ENCODE data around the gene RASIP1. TPM values are rescaled to one million over a fixed set of nuclear protein-coding genes. Genes with fewer than 3 reads are reported as not detected.
"Not testable (repeated sequence)": the region's sequence is repeated elsewhere in the genome, so short reads cannot be mapped to it uniquely, and the experiment has no call there.

Gene RASIP1
- total and polyA plus RNA-seq, 7 donors = 3.9 to 9.7 (median 7.0) TPM

- Histone ChIP-seq H3K4me3 (no peak overlapping the region), H3K36me3 (ENCODE audit: insufficient read depth in 1 of 2, low read depth in 1 of 2) (no peaks in the 10 kb centered on the region), H3K27me3 (ENCODE audit: insufficient read depth in 3 of 3, low read length in 2 of 3) (no peaks in the 10 kb centered on the region), H3K27ac (peak overlapping the region; percentile 88), H3K4me1 (peaks cover 39% of the 10 kb centered on the region), H3K9me3 (no peaks in the 10 kb centered on the region)
- ATAC-seq = peak; percentile 77 to 87 (median 82)
- 19 to 20% (median 19%) methylated on average over 13 of the region's 13 CpGs for WGBS, 3 donors
- intact Hi-C loops (cut with DNase I) = no loop called here
- TF ChIP-seq CTCF (IDR thresholded peaks at IDR 0.05) = no peak
- DNase-seq = peak; percentile 73 to 87
These were observed 32.1 kb upstream of the RASIP1 start for GRCh38 chr19:48772503-48772953.

- no peak for ATAC-seq
- DNase-seq = no peak
- Histone ChIP-seq H3K36me3 (ENCODE audit: insufficient read depth in 1 of 2, low read depth in 1 of 2) (no peaks in the 10 kb centered on the region), H3K27ac (peak overlapping the region; percentile 88), H3K4me1 (peaks cover 40% of the 10 kb centered on the region), H3K9me3 (no peaks in the 10 kb centered on the region), H3K27me3 (ENCODE audit: insufficient read depth in 3 of 3, low read length in 2 of 3) (no peaks in the 10 kb centered on the region), H3K4me3 (no peak overlapping the region)
- WGBS, 3 donors = 64 to 69% (median 65%) methylated on average over 20 of the region's 20 CpGs
- no peak for TF ChIP-seq CTCF (IDR thresholded peaks at IDR 0.05)
- intact Hi-C loops (cut with DNase I) = no loop called here
These were observed 30.5 kb upstream of the RASIP1 start for GRCh38 chr19:48770734-48771472.

- Histone ChIP-seq H3K27ac (peak overlapping the region; percentile 88), H3K36me3 (ENCODE audit: insufficient read depth in 1 of 2, low read depth in 1 of 2) (no peaks in the 10 kb centered on the region), H3K4me1 (peaks cover 42% of the 10 kb centered on the region), H3K9me3 (no peaks in the 10 kb centered on the region), H3K4me3 (no peak overlapping the region), H3K27me3 (ENCODE audit: insufficient read depth in 3 of 3, low read length in 2 of 3) (no peaks in the 10 kb centered on the region)
- intact Hi-C loops (cut with DNase I) = no loop called here
- no peak for TF ChIP-seq CTCF (IDR thresholded peaks at IDR 0.05)
- DNase-seq (no peak), ATAC-seq (no peak)
- 68 to 74% (median 70%) methylated on average over 7 of the region's 7 CpGs for WGBS, 3 donors
These were observed 29.9 kb upstream of the RASIP1 start for GRCh38 chr19:48770266-48770665.

- Histone ChIP-seq H3K9me3 (no peaks in the 10 kb centered on the region), H3K27me3 (ENCODE audit: insufficient read depth in 3 of 3, low read length in 2 of 3) (no peaks in the 10 kb centered on the region), H3K27ac (peak overlapping the region; percentile 88), H3K36me3 (ENCODE audit: insufficient read depth in 1 of 2, low read depth in 1 of 2) (no peaks in the 10 kb centered on the region), H3K4me3 (no peak overlapping the region), H3K4me1 (peaks cover 42% of the 10 kb centered on the region)
- WGBS, 3 donors = 30 to 42% (median 31%) methylated on average over 11 of the region's 11 CpGs
- TF ChIP-seq CTCF (IDR thresholded peaks at IDR 0.05) = no peak
- peak in 1 of 2 donors; percentile 83 for DNase-seq
- intact Hi-C loops (cut with DNase I) = no loop called here
- ATAC-seq = peak; percentile 37 to 62 (median 52)
These were observed 28.7 kb upstream of the RASIP1 start for GRCh38 chr19:48768994-48769713.

GRCh38 chr19:48768171-48768753, 27.9 kb upstream of the RASIP1 start:
- H3K27me3 ChIP-seq (ENCODE audit: insufficient read depth in 3 of 3, low read length in 2 of 3); H3K36me3 ChIP-seq (ENCODE audit: insufficient read depth in 1 of 2, low read depth in 1 of 2); H3K4me3 ChIP-seq; H3K9me3 ChIP-seq; DNase-seq; ATAC-seq; intact Hi-C loops (cut with DNase I): not testable (repeated sequence)
- Histone ChIP-seq H3K27ac (peak overlapping the region; percentile 88), H3K4me1 (peaks cover 40% of the 10 kb centered on the region)
- WGBS, 3 donors = 38 to 49% (median 42%) methylated on average over 6 of the region's 6 CpGs

- 22 to 48% (median 26%) methylated on average over 4 to 5 of the region's 5 CpGs for WGBS, 3 donors
- not testable (repeated sequence) for H3K27me3 ChIP-seq (ENCODE audit: insufficient read depth in 3 of 3, low read length in 2 of 3); H3K27ac ChIP-seq
These were observed 25.4 kb upstream of the RASIP1 start for GRCh38 chr19:48765816-48766215.

More at GRCh38 chr19:48765816-48766215, 25.4 kb upstream of the RASIP1 start:
- ATAC-seq; intact Hi-C loops (cut with DNase I); H3K9me3 ChIP-seq; DNase-seq; H3K4me3 ChIP-seq; H3K36me3 ChIP-seq (ENCODE audit: insufficient read depth in 1 of 2, low read depth in 1 of 2): not testable (repeated sequence)
- peaks cover 20% of the 10 kb centered on the region for H3K4me1 ChIP-seq
